HUDEP-2 (cell line): ENCODE measurements around the gene XIRP1.

ENCODE experiments used
- DNase-seq, 76 experiments: peaks; one replicate each; lab custom pipeline; 2025; ENCODE audit not compliant: unreplicated experiment in 76 of 76; lab: John Stamatoyannopoulos, UW

Gene XIRP1

GRCh38 chr3:39146083-39146501 lies 46.3 kb downstream of the XIRP1 start:
- DNase-seq, result no peak

GRCh38 chr3:39144748-39145380 lies 47.5 kb downstream of the XIRP1 start:
- no peak for DNase-seq

GRCh38 chr3:39144095-39144747 lies 48.2 kb downstream of the XIRP1 start:
- DNase-seq, result no peak

- no peak for DNase-seq
Measured at GRCh38 chr3:39143051-39143885, 49.1 kb downstream of the XIRP1 start.

GRCh38 chr3:39142067-39142466 lies 50.3 kb downstream of the XIRP1 start:
- no peak for DNase-seq

GRCh38 chr3:39141171-39141995 lies 51.0 kb downstream of the XIRP1 start:
- peak in 40 of 76 experiments; percentile 7 to 60 (median 23) for DNase-seq

- DNase-seq, result no peak
Measured at GRCh38 chr3:39140341-39140971, 51.9 kb downstream of the XIRP1 start.

GRCh38 chr3:39139442-39139841 lies 53.0 kb downstream of the XIRP1 start:
- DNase-seq, result no peak

- DNase-seq, result no peak
Measured at GRCh38 chr3:39138804-39139415, 53.5 kb downstream of the XIRP1 start.

- no peak for DNase-seq
Measured at GRCh38 chr3:39137991-39138803, 54.2 kb downstream of the XIRP1 start.

GRCh38 chr3:39137435-39137936 lies 54.9 kb downstream of the XIRP1 start:
- DNase-seq, result no peak

GRCh38 chr3:39136533-39137434 lies 55.6 kb downstream of the XIRP1 start:
- no peak for DNase-seq

- no peak for DNase-seq
Measured at GRCh38 chr3:39135170-39135805, 57.1 kb downstream of the XIRP1 start.

- DNase-seq, result no peak
Measured at GRCh38 chr3:39134305-39134704, 58.1 kb downstream of the XIRP1 start.

- DNase-seq, result no peak
Measured at GRCh38 chr3:39133822-39134221, 58.6 kb downstream of the XIRP1 start.
